Stomach (tissue), 4 donors: ENCODE results near the gene EIF3D.

Experiments used
- CTCF ChIP-seq, 7 experiments: fragments of 450-650 bp in 4 of 7; fragments of 200-600 bp in 3 of 7; sonication (generic) in 3 of 7; IDR thresholded peaks; one replicate each; pipeline ENCODE4 v1.5.1; 2016 to 2019; ENCODE audit warnings: antibody characterized with exemption in 7 of 7, control low read depth in 2 of 7, mild to moderate bottlenecking in 1 of 7
- POLR2A ChIP-seq, 4 donors: fragments of 450-650 bp; IDR thresholded peaks; one replicate each; pipeline ENCODE4 v1.6.1; 2016; ENCODE audit warnings: antibody characterized with exemption in 4 of 4, control low read depth in 2 of 4, mild to moderate bottlenecking in 1 of 4, moderate library complexity in 1 of 4
- POLR2AphosphoS5 ChIP-seq, 3 donors: sonication (generic); formaldehyde crosslinking; IDR thresholded peaks; one replicate each; pipeline ENCODE4 v1.6.1; 2016; ENCODE audit warnings: antibody characterized with exemption in 3 of 3

GRCh38 chr22:36493690-36494110 is 35.3 kb downstream of the EIF3D start:
- no peak for TF ChIP-seq CTCF (IDR thresholded peaks at IDR 0.05)
- no peak for TF ChIP-seq POLR2AphosphoS5 (IDR thresholded peaks at IDR 0.05)
- TF ChIP-seq POLR2A (IDR thresholded peaks at IDR 0.05) = no peak
